Measurements from ENCODE around the gene CALR3.

CALR3 gene

GRCh38 chr19:16522559-16523377, 26.8 kb upstream of the CALR3 start:
- no peak overlapping the region for H3K4me3 ChIP-seq (ENCODE audit: low read length)
- no peak for TF ChIP-seq CTCF (IDR thresholded peaks at IDR 0.05; ENCODE audit: insufficient read depth, low read depth, low read length, missing control alignments)
- no peak for DNase-seq (ENCODE audit: low read depth)

GRCh38 chr19:16521715-16522289, 25.8 kb upstream of the CALR3 start:
- no peak overlapping the region for H3K4me3 ChIP-seq (ENCODE audit: low read length)
- TF ChIP-seq CTCF (IDR thresholded peaks at IDR 0.05; ENCODE audit: insufficient read depth, low read depth, low read length, missing control alignments) = no peak
- no peak for DNase-seq (ENCODE audit: low read depth)

- DNase-seq (ENCODE audit: low read depth) = no peak
- no peak overlapping the region for H3K4me3 ChIP-seq (ENCODE audit: low read length)
- no peak for TF ChIP-seq CTCF (IDR thresholded peaks at IDR 0.05; ENCODE audit: insufficient read depth, low read depth, low read length, missing control alignments)
These were observed 25.1 kb upstream of the CALR3 start for GRCh38 chr19:16520986-16521624.

- DNase-seq (ENCODE audit: low read depth) = no peak
- no peak for TF ChIP-seq CTCF (IDR thresholded peaks at IDR 0.05; ENCODE audit: insufficient read depth, low read depth, low read length, missing control alignments)
- H3K4me3 ChIP-seq (ENCODE audit: low read length) = no peak overlapping the region
These were observed 24.4 kb upstream of the CALR3 start for GRCh38 chr19:16520074-16520973.

GRCh38 chr19:16519230-16519687, 23.3 kb upstream of the CALR3 start:
- no peak for DNase-seq (ENCODE audit: low read depth)
- no peak for TF ChIP-seq CTCF (IDR thresholded peaks at IDR 0.05; ENCODE audit: insufficient read depth, low read depth, low read length, missing control alignments)
- no peak overlapping the region for H3K4me3 ChIP-seq (ENCODE audit: low read length)

GRCh38 chr19:16518483-16519229, 22.7 kb upstream of the CALR3 start:
- H3K4me3 ChIP-seq (ENCODE audit: low read length) = no peak overlapping the region
- TF ChIP-seq CTCF (IDR thresholded peaks at IDR 0.05; ENCODE audit: insufficient read depth, low read depth, low read length, missing control alignments) = no peak
- no peak for DNase-seq (ENCODE audit: low read depth)
